PC-9 (cell line): ENCODE data around the gene PPM1H. TPM values are rescaled to one million over a fixed set of nuclear protein-coding genes. Genes with fewer than 3 reads are reported as not detected.

Source experiments
- BruUV-seq: library from RNA; stranded (reverse); fragments of 400-500 nt; replicated peaks from 2 replicates; lab custom pipeline; 2021; lab: Mats Ljungman, UMichigan
- CTCF ChIA-PET: fragments of 300-600 bp; sonication (Branson Sonifier 250); formaldehyde crosslinking; loops from one replicate; lab custom pipeline; 2022; ENCODE audit warnings: antibody characterized with exemption; lab: Charles Lee
- POLR2A ChIA-PET: fragments of 300-600 bp; sonication (Branson Sonifier 250); formaldehyde crosslinking; loops from one replicate; lab custom pipeline; 2022; ENCODE audit warnings: antibody characterized with exemption; ENCODE audit not compliant: unreplicated experiment; lab: Charles Lee
- DNase-seq, 2 experiments: peaks; one replicate each; pipeline versions ENCODE4 v3.0.0 to v3.0.0-alpha.2; 2015 to 2022; ENCODE audit warnings: mixed read lengths in 1 of 2
- H2AFZ ChIP-seq: fragments of 200-600 bp; sonication (generic); 2 replicates; pipeline ENCODE4 v1.8.1; 2017; ENCODE audit warnings: antibody characterized with exemption
- H3F3A ChIP-seq: fragments of 200-600 bp; sonication (generic); 2 replicates; pipeline ENCODE4 v1.8.1; 2017; ENCODE audit warnings: antibody characterized with exemption, mild to moderate bottlenecking, low read depth; ENCODE audit not compliant: insufficient read depth
- H3K27ac ChIP-seq: fragments of 200-600 bp; sonication (generic); 2 replicates; pipeline ENCODE4 v1.6.1; 2016; ENCODE audit warnings: mixed run types
- H3K27me3 ChIP-seq: fragments of 200-600 bp; sonication (generic); 2 replicates; pipeline ENCODE4 v1.6.1; 2016; ENCODE audit warnings: low read depth, mixed run types; ENCODE audit not compliant: insufficient read depth
- H3K36me3 ChIP-seq: fragments of 200-600 bp; sonication (generic); 2 replicates; pipeline ENCODE4 v1.6.1; 2016; ENCODE audit warnings: low read depth, mixed run types
- H3K4me1 ChIP-seq: fragments of 200-600 bp; sonication (generic); replicated peaks from 2 replicates; pipeline ENCODE4 v1.6.1; 2016; ENCODE audit warnings: mixed run types; ENCODE audit not compliant: insufficient read depth
- H3K4me2 ChIP-seq: fragments of 200-600 bp; sonication (generic); 2 replicates; pipeline ENCODE4 v1.6.1; 2017; ENCODE audit warnings: mixed run types
- H3K4me3 ChIP-seq: fragments of 200-600 bp; sonication (generic); 2 replicates; pipeline ENCODE4 v1.6.1; 2016; ENCODE audit warnings: mixed run types
- H3K79me2 ChIP-seq: fragments of 200-600 bp; sonication (generic); 2 replicates; pipeline ENCODE4 v1.6.1; 2017; ENCODE audit warnings: low read depth, mixed run types
- H3K9me2 ChIP-seq: fragments of 200-600 bp; sonication (generic); 2 replicates; pipeline ENCODE4 v1.8.1; 2017; ENCODE audit warnings: mild to moderate bottlenecking; ENCODE audit not compliant: insufficient read depth
- H3K9me3 ChIP-seq: fragments of 200-600 bp; sonication (generic); 2 replicates; pipeline ENCODE4 v1.8.1; 2016; ENCODE audit warnings: low read depth; ENCODE audit not compliant: insufficient read depth
- H4K20me1 ChIP-seq: fragments of 200-600 bp; sonication (generic); 2 replicates; pipeline ENCODE4 v1.8.1; 2017; ENCODE audit not compliant: insufficient read depth
- CTCF ChIP-seq: fragments of 200-600 bp; sonication (generic); conservative IDR thresholded peaks from 2 replicates; pipeline ENCODE4 v1.6.1; 2017; ENCODE audit warnings: mixed run types, antibody characterized with exemption, mild to moderate bottlenecking, moderate library complexity
- EZH2 ChIP-seq: fragments of 200-600 bp; sonication (generic); IDR thresholded peaks from 2 replicates; pipeline ENCODE4 v1.8.0; 2017; ENCODE audit warnings: antibody characterized with exemption, low read depth
- intact Hi-C: fragments of 100-400 bp; cut with micrococcal nuclease; formaldehyde crosslinking; loops from one replicate; pipeline ENCODE4 v1.10.0; 2022; ENCODE audit not compliant: unreplicated experiment
- total RNA-seq: library from RNA; stranded (reverse); gene quantifications from 2 replicates; pipeline ENCODE4 v1.2.3, GENCODE V29; 2021

PPM1H gene
- total RNA-seq, 1 experiment from 2014 or later, result 11.4 TPM

GRCh38 chr12:62806893-62807292, 128.1 kb downstream of the PPM1H start:
- no peaks in the 10 kb centered on the region for H3K9me2 ChIP-seq
- BruUV-seq, result no TSS peak

GRCh38 chr12:62806244-62806836, 128.6 kb downstream of the PPM1H start:
- H3K9me3 ChIP-seq, result no peaks in the 10 kb centered on the region
- ChIA-PET POLR2A (no interaction called here), CTCF (no interaction called here)
- H3K4me2 ChIP-seq, result no peak overlapping the region
- no peak overlapping the region for H2AFZ ChIP-seq
- H3K9me2 ChIP-seq, result no peaks in the 10 kb centered on the region
- H3K27me3 ChIP-seq, result no peaks in the 10 kb centered on the region
- no peaks in the 10 kb centered on the region for H4K20me1 ChIP-seq
- no peaks in the 10 kb centered on the region for H3F3A ChIP-seq
- intact Hi-C loops, result no loop called here
- no peak overlapping the region for H3K27ac ChIP-seq
- TF ChIP-seq EZH2 (no peak), CTCF (no peak)
- no peak overlapping the region for H3K4me3 ChIP-seq
- no TSS peak for BruUV-seq
- DNase-seq, result no peak
- no peaks in the 10 kb centered on the region for H3K4me1 ChIP-seq
- no peaks in the 10 kb centered on the region for H3K79me2 ChIP-seq
- H3K36me3 ChIP-seq, result no peaks in the 10 kb centered on the region

More at GRCh38 chr12:62806893-62807292, 128.1 kb downstream of the PPM1H start:
- intact Hi-C loops, result no loop called here
- Histone ChIP-seq H3K4me3 (no peak overlapping the region), H3K4me1 (no peaks in the 10 kb centered on the region), H4K20me1 (no peaks in the 10 kb centered on the region), H3K4me2 (no peak overlapping the region), H3K27ac (no peak overlapping the region), H3K27me3 (no peaks in the 10 kb centered on the region), H3F3A (no peaks in the 10 kb centered on the region), H3K79me2 (no peaks in the 10 kb centered on the region), H3K9me3 (no peaks in the 10 kb centered on the region), H2AFZ (no peak overlapping the region), H3K36me3 (no peaks in the 10 kb centered on the region)
- TF ChIP-seq CTCF (no peak), EZH2 (no peak)
- ChIA-PET POLR2A (no interaction called here), CTCF (no interaction called here)
- no peak for DNase-seq

GRCh38 chr12:62805517-62805916, 129.4 kb downstream of the PPM1H start:
- Histone ChIP-seq H3K9me2 (no peaks in the 10 kb centered on the region), H3K79me2 (no peaks in the 10 kb centered on the region), H3K4me1 (0 out of 2 replicates have a peak, but pooled peaks cover under 1% of the 10 kb centered on the region), H2AFZ (no peak overlapping the region), H3K27ac (no peak overlapping the region), H3K27me3 (no peaks in the 10 kb centered on the region), H3K4me2 (no peak overlapping the region), H3F3A (no peaks in the 10 kb centered on the region), H4K20me1 (no peaks in the 10 kb centered on the region), H3K4me3 (no peak overlapping the region), H3K36me3 (no peaks in the 10 kb centered on the region), H3K9me3 (no peaks in the 10 kb centered on the region)
- POLR2A ChIA-PET, result no interaction called here
- no TSS peak for BruUV-seq
- no peak for DNase-seq
- CTCF ChIA-PET, result no interaction called here
- intact Hi-C loops, result no loop called here
- TF ChIP-seq CTCF (no peak), EZH2 (no peak)
